ENCODE measurements around the gene PARP6. TPM values are rescaled to one million over a fixed set of nuclear protein-coding genes. Genes with fewer than 3 reads are reported as not detected.

The PARP6 gene
- 113 TPM for total RNA-seq

- intact Hi-C loops (cut with DNase I), result no loop called here
- peak; percentile 99 for DNase-seq (ENCODE audit: low spot score)
- peak; percentile 100 for ATAC-seq
Observed at GRCh38 chr15:72272213-72272996, at the start of gene PARP6. Gene PARP6, minus strand, starts transcription at chr15:72272554. Its CDS starts 5,077 bp downstream, at chr15:72267477.

- ATAC-seq, result peak; percentile 73
- DNase-seq (ENCODE audit: low spot score), result peak; percentile 85
Observed at GRCh38 chr15:72319985-72320671, 47.8 kb upstream of the PARP6 start, which contains the start of gene CELF6. Gene CELF6, minus strand, starts transcription at chr15:72320157. Its CDS starts 283 bp downstream, at chr15:72319874.

GRCh38 chr15:72319360-72319984 lies 47.1 kb upstream of the PARP6 start:
- intact Hi-C loops (cut with DNase I), result no loop called here
- DNase-seq (ENCODE audit: low spot score), result peak; percentile 83

More at GRCh38 chr15:72319985-72320671, 47.8 kb upstream of the PARP6 start, which contains the start of gene CELF6:
- intact Hi-C loops (cut with DNase I), result no loop called here

GRCh38 chr15:72318408-72318942 lies 46.1 kb upstream of the PARP6 start:
- intact Hi-C loops (cut with DNase I), result no loop called here
- DNase-seq (ENCODE audit: low spot score) (no peak), ATAC-seq (no peak)

More at GRCh38 chr15:72319360-72319984, 47.1 kb upstream of the PARP6 start:
- ATAC-seq, result peak; percentile 92

GRCh38 chr15:72315706-72316370 lies 43.5 kb upstream of the PARP6 start:
- no peak for DNase-seq (ENCODE audit: low spot score)
- intact Hi-C loops (cut with DNase I), result no loop called here
- no peak for ATAC-seq

- DNase-seq (ENCODE audit: low spot score) (no peak), ATAC-seq (no peak)
- intact Hi-C loops (cut with DNase I), result no loop called here
Observed at GRCh38 chr15:72313881-72314280, 41.5 kb upstream of the PARP6 start.

- ATAC-seq, result no peak
- intact Hi-C loops (cut with DNase I), result no loop called here
- DNase-seq (ENCODE audit: low spot score), result no peak
Observed at GRCh38 chr15:72313448-72313840, 41.1 kb upstream of the PARP6 start.

- ATAC-seq (peak; percentile 69), DNase-seq (ENCODE audit: low spot score) (peak; percentile 72)
- intact Hi-C loops (cut with DNase I), result no loop called here
Observed at GRCh38 chr15:72312605-72313447, 40.5 kb upstream of the PARP6 start.

- DNase-seq (ENCODE audit: low spot score) (peak; percentile 47), ATAC-seq (no peak)
- intact Hi-C loops (cut with DNase I), result no loop called here
Observed at GRCh38 chr15:72307026-72307425, 34.7 kb upstream of the PARP6 start.

GRCh38 chr15:72306211-72306785 lies 33.9 kb upstream of the PARP6 start:
- intact Hi-C loops (cut with DNase I), result no loop called here
- no peak for ATAC-seq

GRCh38 chr15:72304596-72304995 lies 32.2 kb upstream of the PARP6 start:
- ATAC-seq, result no peak

More at GRCh38 chr15:72306211-72306785, 33.9 kb upstream of the PARP6 start:
- DNase-seq (ENCODE audit: low spot score), result peak; percentile 42

GRCh38 chr15:72302955-72303354 lies 30.6 kb upstream of the PARP6 start:
- intact Hi-C loops (cut with DNase I), result no loop called here
- no peak for DNase-seq (ENCODE audit: low spot score)
- ATAC-seq, result no peak

More at GRCh38 chr15:72304596-72304995, 32.2 kb upstream of the PARP6 start:
- DNase-seq (ENCODE audit: low spot score), result peak; percentile 41
- intact Hi-C loops (cut with DNase I), result no loop called here

GRCh38 chr15:72289597-72290325 lies 17.4 kb upstream of the PARP6 start:
- intact Hi-C loops (cut with DNase I), result no loop called here
- DNase-seq (ENCODE audit: low spot score), result no peak
- ATAC-seq, result no peak

GRCh38 chr15:72288796-72289596 lies 16.6 kb upstream of the PARP6 start:
- DNase-seq (ENCODE audit: low spot score), result no peak
- intact Hi-C loops (cut with DNase I), result no loop called here
- no peak for ATAC-seq

GRCh38 chr15:72285927-72286516 lies 13.7 kb upstream of the PARP6 start:
- ATAC-seq, result no peak

GRCh38 chr15:72285402-72285801 lies 13.0 kb upstream of the PARP6 start:
- DNase-seq (ENCODE audit: low spot score) (no peak), ATAC-seq (no peak)
- intact Hi-C loops (cut with DNase I), result no loop called here

More at GRCh38 chr15:72285927-72286516, 13.7 kb upstream of the PARP6 start:
- intact Hi-C loops (cut with DNase I), result no loop called here
- DNase-seq (ENCODE audit: low spot score), result no peak
